ENCODE measurements around the gene PALS2.

Gene PALS2

GRCh38 chr7:24570983-24571382 is 2.3 kb upstream of the PALS2 start:
- no peak overlapping the region for H3K4me3 ChIP-seq (ENCODE audit: low read depth, low read length)
- no peaks in the 10 kb centered on the region for H3K9me3 ChIP-seq (ENCODE audit: control insufficient read depth, insufficient read depth, low read length)
- peaks cover 59% of the 10 kb centered on the region for H3K4me1 ChIP-seq (ENCODE audit: control insufficient read depth, insufficient read depth, low read length)
- H3K27ac ChIP-seq (ENCODE audit: low read depth, low read length), result no peak overlapping the region
- no peaks in the 10 kb centered on the region for H3K36me3 ChIP-seq (ENCODE audit: control insufficient read depth, insufficient read depth, low read length)
- no peak overlapping the region for H3K9ac ChIP-seq (ENCODE audit: low read depth, low read length)
- H3K27me3 ChIP-seq (ENCODE audit: control insufficient read depth, insufficient read depth, low read length), result peaks cover 12% of the 10 kb centered on the region

DNA sequence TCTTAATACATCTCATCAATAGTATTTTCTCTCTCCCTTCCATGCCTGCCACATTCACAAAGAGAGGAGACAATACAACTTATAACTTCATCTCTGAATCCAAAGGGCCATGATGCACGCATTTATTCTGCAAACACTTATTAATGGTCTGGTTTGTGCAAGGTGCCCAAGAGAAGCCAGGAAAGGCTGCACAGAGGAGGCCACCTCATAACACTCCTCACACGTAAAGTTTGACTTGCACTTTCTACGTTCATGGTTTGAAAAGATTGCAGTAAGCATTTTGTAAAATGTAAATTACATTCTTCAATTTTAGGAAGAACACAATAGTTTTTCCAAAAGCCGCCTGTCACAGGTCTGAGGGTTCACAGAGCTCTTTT is 1.2 kb upstream of the PALS2 start:
- Histone ChIP-seq H3K4me3 (ENCODE audit: low read depth, low read length) (no peak overlapping the region), H3K9me3 (ENCODE audit: control insufficient read depth, insufficient read depth, low read length) (no peaks in the 10 kb centered on the region), H3K27me3 (ENCODE audit: control insufficient read depth, insufficient read depth, low read length) (peaks cover 12% of the 10 kb centered on the region), H3K4me1 (ENCODE audit: control insufficient read depth, insufficient read depth, low read length) (peaks cover 67% of the 10 kb centered on the region), H3K9ac (ENCODE audit: low read depth, low read length) (no peak overlapping the region), H3K36me3 (ENCODE audit: control insufficient read depth, insufficient read depth, low read length) (no peaks in the 10 kb centered on the region), H3K27ac (ENCODE audit: low read depth, low read length) (no peak overlapping the region)

DNA sequence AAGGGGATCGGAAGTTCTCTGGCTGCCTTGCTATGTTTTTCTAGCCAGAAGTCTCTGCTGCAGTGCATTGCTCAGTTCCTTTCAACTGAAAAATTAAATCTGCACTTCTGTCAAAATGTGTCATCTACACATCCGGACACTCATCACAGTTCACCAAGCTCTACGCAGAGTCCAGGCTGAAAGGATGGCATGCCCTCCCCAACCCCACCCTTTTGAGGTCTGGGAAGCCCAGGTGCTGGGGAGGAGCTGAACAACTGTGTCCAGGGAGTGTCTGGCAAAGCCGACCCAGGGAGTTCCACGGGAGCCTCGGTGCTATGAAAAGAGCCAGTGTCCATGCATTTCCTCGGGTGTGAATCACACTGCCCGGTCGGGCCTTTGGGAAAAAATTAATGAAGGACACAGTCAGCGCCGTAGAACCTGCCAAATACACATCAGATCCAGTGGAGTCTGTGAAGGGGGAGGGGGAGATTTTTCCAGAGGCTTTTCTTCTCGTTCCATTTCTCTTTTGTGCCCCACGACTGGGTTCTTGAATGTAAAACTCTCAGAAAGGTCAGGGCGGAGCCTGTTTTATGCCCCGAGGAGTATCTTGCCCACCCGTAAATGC is 757 bp upstream of the PALS2 start:
- H3K4me3 ChIP-seq (ENCODE audit: low read depth, low read length), result peak overlapping the region; percentile 76
- peak overlapping the region; percentile 42 for H3K27ac ChIP-seq (ENCODE audit: low read depth, low read length)
- peaks cover 12% of the 10 kb centered on the region for H3K27me3 ChIP-seq (ENCODE audit: control insufficient read depth, insufficient read depth, low read length)
- H3K9ac ChIP-seq (ENCODE audit: low read depth, low read length), result peak overlapping the region; percentile 51
- H3K4me1 ChIP-seq (ENCODE audit: control insufficient read depth, insufficient read depth, low read length), result peaks cover 65% of the 10 kb centered on the region
- no peaks in the 10 kb centered on the region for H3K9me3 ChIP-seq (ENCODE audit: control insufficient read depth, insufficient read depth, low read length)
- no peaks in the 10 kb centered on the region for H3K36me3 ChIP-seq (ENCODE audit: control insufficient read depth, insufficient read depth, low read length)

GRCh38 chr7:24573554-24574338 is 494 bp downstream of the PALS2 start:
- H3K9ac ChIP-seq (ENCODE audit: low read depth, low read length), result peak overlapping the region; percentile 57
- H3K36me3 ChIP-seq (ENCODE audit: control insufficient read depth, insufficient read depth, low read length), result no peaks in the 10 kb centered on the region
- peaks cover 12% of the 10 kb centered on the region for H3K27me3 ChIP-seq (ENCODE audit: control insufficient read depth, insufficient read depth, low read length)
- peaks cover 63% of the 10 kb centered on the region for H3K4me1 ChIP-seq (ENCODE audit: control insufficient read depth, insufficient read depth, low read length)
- H3K27ac ChIP-seq (ENCODE audit: low read depth, low read length), result peak overlapping the region; percentile 84
- H3K9me3 ChIP-seq (ENCODE audit: control insufficient read depth, insufficient read depth, low read length), result no peaks in the 10 kb centered on the region
- H3K4me3 ChIP-seq (ENCODE audit: low read depth, low read length), result peak overlapping the region; percentile 76

- H3K9ac ChIP-seq (ENCODE audit: low read depth, low read length), result peak overlapping the region; percentile 31
- H3K9me3 ChIP-seq (ENCODE audit: control insufficient read depth, insufficient read depth, low read length), result no peaks in the 10 kb centered on the region
- H3K4me1 ChIP-seq (ENCODE audit: control insufficient read depth, insufficient read depth, low read length), result peaks cover 62% of the 10 kb centered on the region
- H3K27me3 ChIP-seq (ENCODE audit: control insufficient read depth, insufficient read depth, low read length), result peaks cover 12% of the 10 kb centered on the region
- H3K27ac ChIP-seq (ENCODE audit: low read depth, low read length), result peak overlapping the region; percentile 84
- H3K4me3 ChIP-seq (ENCODE audit: low read depth, low read length), result peak overlapping the region; percentile 76
- no peaks in the 10 kb centered on the region for H3K36me3 ChIP-seq (ENCODE audit: control insufficient read depth, insufficient read depth, low read length)
Observed at GRCh38 chr7:24574386-24574785, 1.1 kb downstream of the PALS2 start.

DNA sequence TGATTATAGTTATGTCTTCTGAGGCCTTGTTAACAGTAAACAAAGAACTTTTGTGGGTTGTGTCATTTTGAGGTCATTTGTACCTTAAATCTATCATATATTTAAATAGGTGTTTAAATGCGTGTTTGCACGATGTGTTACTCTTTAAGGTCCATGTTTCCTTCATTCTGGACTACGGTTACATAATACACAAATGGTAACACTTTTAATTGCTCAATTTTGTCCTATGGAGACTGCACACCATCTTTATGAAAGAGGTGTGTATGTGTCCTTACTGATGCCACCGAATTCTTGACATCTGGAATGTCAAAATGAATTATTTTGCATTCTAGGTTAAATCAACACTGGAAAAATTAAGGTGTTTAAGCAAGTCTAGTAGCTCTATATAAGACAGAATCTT is 1.7 kb downstream of the PALS2 start:
- H3K27me3 ChIP-seq (ENCODE audit: control insufficient read depth, insufficient read depth, low read length), result peaks cover 9% of the 10 kb centered on the region
- H3K36me3 ChIP-seq (ENCODE audit: control insufficient read depth, insufficient read depth, low read length), result no peaks in the 10 kb centered on the region
- H3K4me3 ChIP-seq (ENCODE audit: low read depth, low read length), result peak overlapping the region; percentile 76
- H3K27ac ChIP-seq (ENCODE audit: low read depth, low read length), result no peak overlapping the region
- H3K9ac ChIP-seq (ENCODE audit: low read depth, low read length), result no peak overlapping the region
- no peaks in the 10 kb centered on the region for H3K9me3 ChIP-seq (ENCODE audit: control insufficient read depth, insufficient read depth, low read length)
- peaks cover 62% of the 10 kb centered on the region for H3K4me1 ChIP-seq (ENCODE audit: control insufficient read depth, insufficient read depth, low read length)

- H3K27ac ChIP-seq (ENCODE audit: low read depth, low read length), result no peak overlapping the region
- no peak overlapping the region for H3K9ac ChIP-seq (ENCODE audit: low read depth, low read length)
- H3K4me3 ChIP-seq (ENCODE audit: low read depth, low read length), result 0 out of 2 replicates have a peak overlapping the region, but pooled peaks have one; percentile 4
- peaks cover 55% of the 10 kb centered on the region for H3K4me1 ChIP-seq (ENCODE audit: control insufficient read depth, insufficient read depth, low read length)
- H3K9me3 ChIP-seq (ENCODE audit: control insufficient read depth, insufficient read depth, low read length), result no peaks in the 10 kb centered on the region
- no peaks in the 10 kb centered on the region for H3K36me3 ChIP-seq (ENCODE audit: control insufficient read depth, insufficient read depth, low read length)
- H3K27me3 ChIP-seq (ENCODE audit: control insufficient read depth, insufficient read depth, low read length), result peaks cover 9% of the 10 kb centered on the region
Observed at GRCh38 chr7:24576171-24577025, 3.1 kb downstream of the PALS2 start.

GRCh38 chr7:24578052-24578451 is 4.8 kb downstream of the PALS2 start:
- no peaks in the 10 kb centered on the region for H3K27me3 ChIP-seq (ENCODE audit: control insufficient read depth, insufficient read depth, low read length)
- H3K36me3 ChIP-seq (ENCODE audit: control insufficient read depth, insufficient read depth, low read length), result no peaks in the 10 kb centered on the region
- no peak overlapping the region for H3K9ac ChIP-seq (ENCODE audit: low read depth, low read length)
- no peak overlapping the region for H3K4me3 ChIP-seq (ENCODE audit: low read depth, low read length)
- H3K27ac ChIP-seq (ENCODE audit: low read depth, low read length), result no peak overlapping the region
- H3K4me1 ChIP-seq (ENCODE audit: control insufficient read depth, insufficient read depth, low read length), result peaks cover 48% of the 10 kb centered on the region
- H3K9me3 ChIP-seq (ENCODE audit: control insufficient read depth, insufficient read depth, low read length), result no peaks in the 10 kb centered on the region

- H3K4me3 ChIP-seq (ENCODE audit: low read depth, low read length), result no peak overlapping the region
- H3K4me1 ChIP-seq (ENCODE audit: control insufficient read depth, insufficient read depth, low read length), result peaks cover 41% of the 10 kb centered on the region
- H3K9ac ChIP-seq (ENCODE audit: low read depth, low read length), result no peak overlapping the region
- H3K36me3 ChIP-seq (ENCODE audit: control insufficient read depth, insufficient read depth, low read length), result no peaks in the 10 kb centered on the region
- no peak overlapping the region for H3K27ac ChIP-seq (ENCODE audit: low read depth, low read length)
- no peaks in the 10 kb centered on the region for H3K27me3 ChIP-seq (ENCODE audit: control insufficient read depth, insufficient read depth, low read length)
- H3K9me3 ChIP-seq (ENCODE audit: control insufficient read depth, insufficient read depth, low read length), result no peaks in the 10 kb centered on the region
Observed at GRCh38 chr7:24580283-24580946, 7.2 kb downstream of the PALS2 start.

DNA sequence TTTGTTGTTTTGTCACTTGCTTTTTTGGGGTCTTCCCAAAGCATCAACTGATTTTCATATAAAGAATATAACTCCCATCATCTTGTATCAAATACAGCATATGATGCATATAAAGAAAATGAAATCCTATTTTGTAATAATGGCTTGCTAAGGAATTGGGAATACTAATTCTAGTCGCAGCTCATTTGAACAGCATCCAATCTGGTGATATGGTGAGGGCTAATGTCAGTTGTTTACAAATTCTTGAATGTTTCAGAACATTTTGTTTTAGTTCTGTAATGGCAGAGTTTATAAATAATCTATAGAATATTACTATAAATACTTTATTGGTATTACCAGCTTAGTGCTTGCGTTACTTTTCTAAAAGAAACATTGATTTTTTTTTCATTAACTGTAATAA is 8.9 kb downstream of the PALS2 start:
- Histone ChIP-seq H3K27me3 (ENCODE audit: control insufficient read depth, insufficient read depth, low read length) (no peaks in the 10 kb centered on the region), H3K36me3 (ENCODE audit: control insufficient read depth, insufficient read depth, low read length) (no peaks in the 10 kb centered on the region), H3K4me3 (ENCODE audit: low read depth, low read length) (no peak overlapping the region), H3K4me1 (ENCODE audit: control insufficient read depth, insufficient read depth, low read length) (peaks cover 33% of the 10 kb centered on the region), H3K9ac (ENCODE audit: low read depth, low read length) (no peak overlapping the region), H3K9me3 (ENCODE audit: control insufficient read depth, insufficient read depth, low read length) (no peaks in the 10 kb centered on the region), H3K27ac (ENCODE audit: low read depth, low read length) (no peak overlapping the region)
